Smooth muscle cell (in vitro differentiated cells): Measurements from ENCODE around the gene SLC25A22. TPM values are rescaled to one million over a fixed set of nuclear protein-coding genes. Genes with fewer than 3 reads are reported as not detected.

Source experiments
- DNase-seq: peaks from one replicate; lab custom pipeline; 2025; ENCODE audit not compliant: unreplicated experiment; lab: John Stamatoyannopoulos, UW
- H2AFZ ChIP-seq: fragments of 200-600 bp; sonication (generic); 2 replicates; pipeline ENCODE4 v1.6.0; 2016; ENCODE audit warnings: antibody characterized with exemption, low read depth, mild to moderate bottlenecking
- H3F3A ChIP-seq: fragments of 200-600 bp; sonication (generic); 2 replicates; pipeline ENCODE4 v1.6.0; 2017; ENCODE audit warnings: antibody characterized with exemption, low read depth
- H3K27ac ChIP-seq: fragments of 200-600 bp; sonication (generic); 2 replicates; pipeline ENCODE4 v1.5.1; 2016; ENCODE audit warnings: low read depth, mild to moderate bottlenecking
- H3K27me3 ChIP-seq: fragments of 200-600 bp; sonication (generic); 2 replicates; pipeline ENCODE4 v1.6.1; 2016; ENCODE audit warnings: low read depth, mild to moderate bottlenecking
- H3K36me3 ChIP-seq: fragments of 200-600 bp; sonication (generic); 2 replicates; pipeline ENCODE4 v1.5.1; 2016; ENCODE audit warnings: low read depth
- H3K4me1 ChIP-seq: fragments of 200-600 bp; sonication (generic); 2 replicates; pipeline ENCODE4 v1.5.1; 2016; ENCODE audit warnings: low read depth
- H3K4me2 ChIP-seq: fragments of 200-600 bp; sonication (generic); 2 replicates; pipeline ENCODE4 v1.6.0; 2016; ENCODE audit warnings: mild to moderate bottlenecking
- H3K4me3 ChIP-seq: fragments of 200-600 bp; sonication (generic); 2 replicates; pipeline ENCODE4 v1.5.1; 2016; ENCODE audit warnings: mild to moderate bottlenecking
- H3K79me2 ChIP-seq: fragments of 200-600 bp; sonication (generic); 2 replicates; pipeline ENCODE4 v1.6.0; 2016; ENCODE audit warnings: low read depth, mild to moderate bottlenecking
- H3K9ac ChIP-seq: fragments of 200-600 bp; sonication (generic); 2 replicates; pipeline ENCODE4 v1.6.0; 2016; ENCODE audit warnings: low read depth
- H3K9me3 ChIP-seq: fragments of 200-600 bp; sonication (generic); replicated peaks from 2 replicates; pipeline ENCODE4 v1.5.1; 2016; ENCODE audit warnings: low read depth
- H4K20me1 ChIP-seq: fragments of 200-600 bp; sonication (generic); 2 replicates; pipeline ENCODE4 v1.6.0; 2016; ENCODE audit warnings: low read depth
- CTCF ChIP-seq: fragments of 200-600 bp; sonication (generic); IDR thresholded peaks from 2 replicates; pipeline ENCODE4 v1.5.1; 2017; ENCODE audit warnings: borderline replicate concordance, mild to moderate bottlenecking, antibody characterized with exemption; ENCODE audit not compliant: insufficient read depth, poor library complexity, severe bottlenecking
- WGBS: methylation state at CpG from one replicate; pipeline ENCODE4 v1.1.7; 2016; ENCODE audit warnings: low lambda C conversion rate; 5-methylcytosine and 5-hydroxymethylcytosine counted together
- polyA plus RNA-seq: library from polyadenylated mRNA; unstranded; fragments of >200 nt; fragmentation: Nextera tagmentation; extraction: Ambion mirVana; gene quantifications from 2 replicates; pipeline ENCODE4 v1.2.1, GENCODE V29; 2016
- total RNA-seq: library from RNA; depleted of rRNA; stranded (reverse); fragments of >200 nt; gene quantifications from 2 replicates; pipeline ENCODE4 v1.2.3, GENCODE V29; 2014

SLC25A22 gene
- total and polyA plus RNA-seq, 2 experiments from 2014 or later, result 6.9 to 25.2 TPM

- WGBS, result 96% methylated on average over 22 of the region's 34 CpGs
Measured at GRCh38 chr11:772429-773390, 25.4 kb downstream of the SLC25A22 start.

GRCh38 chr11:771617-772204 lies 26.4 kb downstream of the SLC25A22 start:
- Histone ChIP-seq H3K4me2 (no peak overlapping the region), H3F3A (peaks cover 3% of the 10 kb centered on the region), H3K27ac (no peak overlapping the region), H3K4me3 (no peak overlapping the region), H3K9ac (no peak overlapping the region), H2AFZ (no peak overlapping the region), H3K9me3 (no peaks in the 10 kb centered on the region), H3K36me3 (no peaks in the 10 kb centered on the region), H3K4me1 (peaks cover 9% of the 10 kb centered on the region), H4K20me1 (peaks cover 97% of the 10 kb centered on the region), H3K79me2 (peaks cover 36% of the 10 kb centered on the region), H3K27me3 (no peaks in the 10 kb centered on the region)
- WGBS, result 87% methylated on average over 15 of the region's 15 CpGs
- no peak for DNase-seq
- TF ChIP-seq CTCF, result no peak

More at GRCh38 chr11:772429-773390, 25.4 kb downstream of the SLC25A22 start:
- Histone ChIP-seq H3K9ac (no peak overlapping the region), H2AFZ (no peak overlapping the region), H3K27me3 (no peaks in the 10 kb centered on the region), H3K4me2 (no peak overlapping the region), H3K36me3 (no peaks in the 10 kb centered on the region), H3K9me3 (no peaks in the 10 kb centered on the region), H3F3A (no peaks in the 10 kb centered on the region), H3K4me1 (peaks cover 9% of the 10 kb centered on the region), H3K4me3 (no peak overlapping the region), H4K20me1 (peaks cover 88% of the 10 kb centered on the region), H3K79me2 (peaks cover 44% of the 10 kb centered on the region), H3K27ac (no peak overlapping the region)
- no peak for DNase-seq
- TF ChIP-seq CTCF, result no peak

GRCh38 chr11:770642-771616 lies 27.2 kb downstream of the SLC25A22 start:
- no peak overlapping the region for H3K4me3 ChIP-seq
- H4K20me1 ChIP-seq, result peaks cover 95% of the 10 kb centered on the region
- no peak for DNase-seq
- H3K36me3 ChIP-seq, result no peaks in the 10 kb centered on the region
- no peak overlapping the region for H2AFZ ChIP-seq
- peaks cover 6% of the 10 kb centered on the region for H3K4me1 ChIP-seq
- no peak overlapping the region for H3K9ac ChIP-seq
- no peak for TF ChIP-seq CTCF
- 98% methylated on average over 29 of the region's 32 CpGs for WGBS
- no peak overlapping the region for H3K4me2 ChIP-seq
- H3K27me3 ChIP-seq, result no peaks in the 10 kb centered on the region
- H3K9me3 ChIP-seq, result no peaks in the 10 kb centered on the region
- peaks cover 8% of the 10 kb centered on the region for H3F3A ChIP-seq
- peaks cover 28% of the 10 kb centered on the region for H3K79me2 ChIP-seq
- H3K27ac ChIP-seq, result no peak overlapping the region
